A673 (cell line): Measurements from ENCODE around the gene PCBD2.

ENCODE experiments used
- EZH2 ChIP-seq: fragments of 200-600 bp; sonication (generic); IDR thresholded peaks from 2 replicates; pipeline ENCODE4 v1.6.1; 2017; ENCODE audit warnings: borderline replicate concordance, low read depth, mild to moderate bottlenecking, mixed read lengths, antibody characterized with exemption, low read length; ENCODE audit not compliant: poor library complexity, severe bottlenecking
- TF ChIP-seq, protein P1 (sequence below): fragments of 300-800, 200-600 bp; sonication (generic); conservative IDR thresholded peaks from 2 replicates; pipeline ENCODE4 v1.5.1; 2017; ENCODE audit warnings: low read depth, mild to moderate bottlenecking, antibody characterized with exemption, low read length, moderate library complexity, mixed read lengths

DNA sequence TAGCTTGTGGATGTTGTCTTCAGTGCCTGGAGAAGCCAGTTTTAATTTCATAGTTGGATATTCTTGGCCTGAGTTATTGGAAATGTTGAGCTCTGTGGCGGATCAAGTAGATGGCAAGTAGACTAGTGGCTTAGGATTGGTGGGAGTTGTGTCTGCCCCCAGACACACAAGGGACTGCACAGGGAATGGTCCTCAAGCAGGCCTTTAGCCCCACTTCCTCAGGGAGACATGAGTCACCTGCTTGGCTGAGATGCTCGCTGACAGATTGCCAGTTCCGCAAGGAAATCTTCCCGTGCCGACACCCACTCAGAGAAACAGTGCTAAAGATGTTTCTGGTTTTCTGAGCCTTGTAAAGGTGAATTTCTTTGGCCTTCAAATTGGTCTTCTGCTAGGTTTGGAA lies 44.0 kb downstream of the PCBD2 start:
- no peak for TF ChIP-seq EZH2
- TF ChIP-seq, protein P1, sequence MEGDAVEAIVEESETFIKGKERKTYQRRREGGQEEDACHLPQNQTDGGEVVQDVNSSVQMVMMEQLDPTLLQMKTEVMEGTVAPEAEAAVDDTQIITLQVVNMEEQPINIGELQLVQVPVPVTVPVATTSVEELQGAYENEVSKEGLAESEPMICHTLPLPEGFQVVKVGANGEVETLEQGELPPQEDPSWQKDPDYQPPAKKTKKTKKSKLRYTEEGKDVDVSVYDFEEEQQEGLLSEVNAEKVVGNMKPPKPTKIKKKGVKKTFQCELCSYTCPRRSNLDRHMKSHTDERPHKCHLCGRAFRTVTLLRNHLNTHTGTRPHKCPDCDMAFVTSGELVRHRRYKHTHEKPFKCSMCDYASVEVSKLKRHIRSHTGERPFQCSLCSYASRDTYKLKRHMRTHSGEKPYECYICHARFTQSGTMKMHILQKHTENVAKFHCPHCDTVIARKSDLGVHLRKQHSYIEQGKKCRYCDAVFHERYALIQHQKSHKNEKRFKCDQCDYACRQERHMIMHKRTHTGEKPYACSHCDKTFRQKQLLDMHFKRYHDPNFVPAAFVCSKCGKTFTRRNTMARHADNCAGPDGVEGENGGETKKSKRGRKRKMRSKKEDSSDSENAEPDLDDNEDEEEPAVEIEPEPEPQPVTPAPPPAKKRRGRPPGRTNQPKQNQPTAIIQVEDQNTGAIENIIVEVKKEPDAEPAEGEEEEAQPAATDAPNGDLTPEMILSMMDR, result no peak
